ENCODE results near the gene C10orf105. TPM values are rescaled to one million over a fixed set of nuclear protein-coding genes. Genes with fewer than 3 reads are reported as not detected.

Gene C10orf105
- total RNA-seq, 2 experiments from 2014 or later: 0.73 to 1.1 TPM

DNA sequence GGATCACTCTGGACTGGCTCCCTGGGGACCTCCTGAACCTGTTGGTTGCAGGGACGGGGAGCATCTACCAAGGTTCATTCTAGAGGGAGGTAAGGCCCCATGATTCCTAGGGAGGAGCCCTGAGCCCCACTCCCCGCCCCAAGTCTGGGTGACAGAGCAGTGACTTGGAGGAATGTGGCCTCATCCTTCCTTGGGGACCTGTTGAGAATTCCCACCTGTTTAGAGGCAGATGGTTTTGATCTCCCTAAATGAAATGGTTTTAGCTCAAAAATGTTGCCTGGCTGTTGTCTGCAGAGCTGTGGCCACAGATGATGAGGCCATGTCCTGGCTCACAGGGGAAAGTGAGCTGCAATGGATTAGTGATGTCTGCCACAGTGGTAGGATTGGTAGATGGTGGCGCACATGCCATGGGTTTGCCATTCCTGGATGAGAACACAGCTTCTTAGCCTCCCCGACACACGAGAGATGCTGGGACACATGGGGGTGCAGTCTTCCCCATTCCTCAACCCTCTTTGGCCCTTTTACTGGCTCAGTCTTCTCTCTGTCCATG lies 12.3 kb downstream of the C10orf105 start:
- no peaks in the 10 kb centered on the region for H3K36me3 Mint-ChIP-seq (ENCODE audit: low read depth)

DNA sequence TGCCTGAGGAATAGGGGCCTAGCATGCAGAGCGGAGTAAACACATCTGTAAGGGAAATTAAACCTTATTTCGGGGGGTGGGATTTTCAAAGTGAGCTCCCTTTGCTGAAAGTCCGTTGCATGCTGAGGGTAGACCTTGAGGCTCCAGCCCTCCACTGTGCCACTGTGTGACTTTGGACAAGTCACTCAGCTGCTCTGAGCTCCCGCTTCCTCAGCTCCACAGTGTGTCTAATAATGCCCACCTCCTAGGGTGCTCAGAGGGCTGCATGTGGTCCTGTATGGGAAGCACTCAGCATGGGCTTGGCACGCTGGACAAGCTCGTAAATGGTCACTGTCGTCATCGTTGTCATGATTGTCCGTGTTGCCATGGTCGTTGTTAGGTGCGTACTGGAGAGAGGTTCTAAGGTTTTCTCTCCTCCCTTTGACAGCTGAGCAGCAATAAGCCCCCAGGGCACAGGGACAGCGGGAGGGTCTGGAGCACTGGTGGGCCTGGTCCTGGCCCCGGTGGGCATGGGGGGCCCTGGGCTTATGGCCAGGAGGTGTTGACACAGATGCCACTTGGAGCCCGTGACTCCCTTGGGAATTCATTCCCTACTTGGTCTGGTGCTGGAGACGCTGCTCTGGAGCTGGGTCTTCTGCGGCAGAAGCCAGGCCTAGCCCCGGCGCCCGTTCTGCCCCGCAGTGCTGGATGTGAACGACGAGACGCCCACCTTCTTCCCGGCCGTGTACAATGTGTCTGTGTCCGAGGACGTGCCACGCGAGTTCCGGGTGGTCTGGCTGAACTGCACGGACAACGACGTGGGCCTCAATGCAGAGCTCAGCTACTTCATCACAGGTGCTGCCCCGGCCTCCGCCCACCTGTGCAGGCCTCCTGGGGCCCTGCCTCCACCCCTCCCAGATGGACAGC lies 13.1 kb downstream of the C10orf105 start:
- Mint-ChIP-seq H3K4me1 (ENCODE audit: low read depth) (peaks cover 37% of the 10 kb centered on the region), H3K4me3 (no peak overlapping the region), H3K9me3 (ENCODE audit: insufficient read depth) (no peaks in the 10 kb centered on the region), H3K27me3 (ENCODE audit: low read depth) (no peaks in the 10 kb centered on the region), H3K27ac (no peak overlapping the region), H3K36me3 (ENCODE audit: low read depth) (no peaks in the 10 kb centered on the region)
- ChIA-PET POLR2A (interaction anchor here (0.8 kb wide), 1 partner anchor 51 kb away, joined by 3 read pairs; no protein-coding TSS in a partner anchor), CTCF (interaction anchor here (1.3 to 4.9 kb wide), 12 partner anchors 10 to 138 kb away, joined by 4 to 121 read pairs (median 8); partner anchors contain the start of gene VSIR)
- ATAC-seq (no peak), DNase-seq (no peak)

More for the DNA sequence above, 12.3 kb downstream of the C10orf105 start:
- POLR2A ChIA-PET: interaction anchor here (0.7 to 1.4 kb wide), 2 partner anchors 20 to 48 kb away, joined by 3 read pairs; no protein-coding TSS in a partner anchor
- Mint-ChIP-seq H3K4me1 (ENCODE audit: low read depth) (peaks cover 45% of the 10 kb centered on the region), H3K27me3 (ENCODE audit: low read depth) (no peaks in the 10 kb centered on the region), H3K9me3 (ENCODE audit: insufficient read depth) (no peaks in the 10 kb centered on the region), H3K27ac (no peak overlapping the region), H3K4me3 (no peak overlapping the region)
- no peak for ATAC-seq
- DNase-seq: no peak
- CTCF ChIA-PET: interaction anchor here (1.2 to 4.9 kb wide), 23 partner anchors 11 to 388 kb away, joined by 3 to 121 read pairs (median 6); partner anchors contain the start of genes CDH23, SLC29A3 and VSIR

DNA sequence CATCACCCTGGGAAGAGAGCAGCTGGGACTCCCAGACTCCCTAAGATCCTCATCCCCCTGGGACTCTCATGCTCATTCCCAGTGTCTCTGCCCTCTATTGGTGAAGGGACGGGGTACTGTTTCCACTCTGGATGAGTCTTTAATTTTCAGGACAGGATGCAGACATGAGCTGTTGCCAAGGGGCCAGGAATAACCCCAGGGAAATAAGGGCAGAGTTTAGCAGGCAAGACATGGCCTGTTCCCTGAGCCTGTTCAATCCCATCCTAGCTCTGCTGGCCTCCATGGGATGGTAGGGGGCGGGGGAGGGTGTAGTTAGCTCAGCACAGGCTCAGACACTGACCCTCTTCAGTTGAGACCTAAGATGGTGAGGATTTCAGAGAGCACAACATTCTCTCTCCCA lies 14.0 kb downstream of the C10orf105 start:
- Mint-ChIP-seq H3K4me1 (ENCODE audit: low read depth) (peaks cover 35% of the 10 kb centered on the region), H3K27ac (peak overlapping the region; percentile 61), H3K4me3 (no peak overlapping the region), H3K36me3 (ENCODE audit: low read depth) (no peaks in the 10 kb centered on the region), H3K27me3 (ENCODE audit: low read depth) (no peaks in the 10 kb centered on the region), H3K9me3 (ENCODE audit: insufficient read depth) (no peaks in the 10 kb centered on the region)
- ChIA-PET CTCF (interaction anchor here (0.7 to 4.9 kb wide), 5 partner anchors 9 to 137 kb away, joined by 3 to 121 read pairs (median 5); no protein-coding TSS in a partner anchor), POLR2A (interaction anchor here (0.8 kb wide), 1 partner anchor 52 kb away, joined by 3 read pairs; no protein-coding TSS in a partner anchor)
- DNase-seq: no peak
- no peak for ATAC-seq

DNA sequence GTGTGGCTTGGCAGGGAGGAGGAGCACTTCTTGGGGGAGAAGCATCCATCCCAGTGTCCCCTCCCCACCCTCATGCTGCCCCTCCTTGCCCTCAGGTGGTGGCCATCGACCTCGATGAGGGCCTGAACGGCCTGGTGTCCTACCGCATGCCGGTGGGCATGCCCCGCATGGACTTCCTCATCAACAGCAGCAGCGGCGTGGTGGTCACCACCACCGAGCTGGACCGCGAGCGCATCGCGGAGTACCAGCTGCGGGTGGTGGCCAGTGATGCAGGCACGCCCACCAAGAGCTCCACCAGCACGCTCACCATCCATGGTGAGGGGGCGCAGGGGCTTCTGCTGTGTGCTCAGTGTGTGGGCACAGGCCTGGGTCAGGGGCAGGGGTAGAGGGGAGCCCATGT lies 14.8 kb downstream of the C10orf105 start:
- no peak for DNase-seq
- no peak overlapping the region for H3K27ac Mint-ChIP-seq
- H3K27me3 Mint-ChIP-seq (ENCODE audit: low read depth): no peaks in the 10 kb centered on the region
- ChIA-PET CTCF (interaction anchor here (1.5 to 4.9 kb wide), 2 partner anchors 8 to 53 kb away, joined by 3 to 121 read pairs; no protein-coding TSS in a partner anchor), POLR2A (no interaction called here)
- no peaks in the 10 kb centered on the region for H3K9me3 Mint-ChIP-seq (ENCODE audit: insufficient read depth)
- no peak for ATAC-seq
- H3K36me3 Mint-ChIP-seq (ENCODE audit: low read depth): no peaks in the 10 kb centered on the region
- no peak overlapping the region for H3K4me3 Mint-ChIP-seq
- peaks cover 27% of the 10 kb centered on the region for H3K4me1 Mint-ChIP-seq (ENCODE audit: low read depth)

DNA sequence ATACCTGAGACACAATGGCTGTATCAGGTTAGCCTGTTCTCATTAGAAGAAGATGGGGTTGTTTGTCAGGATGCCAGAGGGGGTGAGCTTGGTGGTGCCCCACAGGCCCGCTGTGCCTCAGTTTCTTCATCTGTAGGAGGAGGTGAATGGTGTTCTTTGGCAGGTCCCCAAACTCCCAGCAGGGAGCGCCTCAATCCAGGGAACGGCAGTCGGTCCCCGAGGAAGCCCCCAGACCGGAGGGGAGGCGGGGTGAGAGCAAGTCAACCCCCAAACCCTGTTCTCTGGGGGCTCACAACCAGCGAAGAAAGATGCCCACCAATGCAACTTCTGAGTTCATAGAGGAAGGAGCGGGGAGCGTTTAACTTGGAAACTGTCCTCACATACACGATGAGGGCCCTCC lies 16.0 kb downstream of the C10orf105 start:
- Mint-ChIP-seq H3K4me3 (no peak overlapping the region), H3K27ac (no peak overlapping the region), H3K4me1 (ENCODE audit: low read depth) (peaks cover 29% of the 10 kb centered on the region), H3K27me3 (ENCODE audit: low read depth) (no peaks in the 10 kb centered on the region), H3K36me3 (ENCODE audit: low read depth) (no peaks in the 10 kb centered on the region), H3K9me3 (ENCODE audit: insufficient read depth) (no peaks in the 10 kb centered on the region)
- CTCF ChIA-PET: no interaction called here
- POLR2A ChIA-PET: no interaction called here
- DNase-seq (no peak), ATAC-seq (no peak)

DNA sequence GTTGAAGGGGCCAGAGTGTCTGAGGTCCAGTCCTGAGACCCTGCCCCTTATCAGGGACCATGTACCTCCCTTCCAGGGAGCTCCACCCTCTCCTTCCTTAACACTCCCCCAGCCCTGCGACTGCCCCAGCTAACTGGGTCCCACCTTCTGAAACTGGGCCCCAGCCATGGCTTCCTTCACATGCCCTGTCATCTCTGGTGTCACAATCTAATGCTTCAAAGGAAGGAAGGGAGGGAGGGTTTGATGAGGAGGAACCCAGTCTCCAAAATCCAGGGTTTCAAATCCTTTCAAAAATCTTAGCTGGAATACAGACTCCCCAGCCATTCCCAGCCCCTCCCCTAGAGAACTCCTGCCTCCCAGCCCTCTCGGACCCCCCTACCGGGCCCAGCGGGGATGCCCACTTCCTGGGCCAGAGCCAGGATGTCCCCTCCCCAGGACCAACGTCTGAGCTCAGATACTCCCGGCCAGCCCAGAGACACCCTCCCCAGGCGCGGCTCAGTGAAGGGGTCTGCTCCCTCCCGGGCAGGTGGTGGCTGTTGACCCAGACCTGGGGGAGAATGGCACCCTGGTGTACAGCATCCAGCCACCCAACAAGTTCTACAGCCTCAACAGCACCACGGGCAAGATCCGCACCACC lies 18.0 kb downstream of the C10orf105 start:
- H3K4me1 Mint-ChIP-seq (ENCODE audit: low read depth): peaks cover 35% of the 10 kb centered on the region
- POLR2A ChIA-PET: no interaction called here
- ATAC-seq (no peak), DNase-seq (no peak)
- no peaks in the 10 kb centered on the region for H3K9me3 Mint-ChIP-seq (ENCODE audit: insufficient read depth)
- no peaks in the 10 kb centered on the region for H3K27me3 Mint-ChIP-seq (ENCODE audit: low read depth)
- no peak overlapping the region for H3K4me3 Mint-ChIP-seq
- no peak overlapping the region for H3K27ac Mint-ChIP-seq
- CTCF ChIA-PET: no interaction called here
- H3K36me3 Mint-ChIP-seq (ENCODE audit: low read depth): no peaks in the 10 kb centered on the region

DNA sequence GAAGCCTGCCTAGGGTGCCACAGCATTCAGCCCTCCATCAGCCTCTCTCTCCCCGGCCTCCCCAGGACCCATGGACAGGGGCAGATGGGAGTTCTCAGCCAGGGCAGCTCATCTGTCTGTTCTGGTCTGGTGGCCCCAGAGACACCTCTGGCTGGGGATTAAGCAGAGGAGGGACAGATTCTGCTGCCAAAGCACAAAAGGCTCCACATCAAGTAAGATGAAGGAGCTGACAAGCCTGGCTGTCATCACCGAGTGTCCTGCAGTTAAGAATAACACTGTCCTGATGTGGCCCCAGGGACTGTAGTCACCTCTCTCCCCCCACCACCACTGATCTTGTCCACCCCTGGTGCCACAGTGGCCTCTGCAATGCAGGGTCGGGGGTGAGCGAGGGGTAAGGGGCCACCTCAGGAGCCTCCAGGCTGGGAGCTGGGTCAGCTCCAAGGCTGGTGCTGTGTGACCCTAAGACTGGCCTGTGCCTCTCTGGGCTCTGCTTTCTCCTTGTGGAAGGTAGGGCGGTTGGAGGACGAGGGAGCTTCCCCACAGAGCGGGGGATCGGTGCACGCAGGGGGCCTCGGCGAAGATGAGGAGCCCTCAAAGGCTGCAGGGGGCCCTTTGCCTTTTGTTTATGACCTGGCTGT lies 18.7 kb downstream of the C10orf105 start:
- no peak for DNase-seq
- ATAC-seq: no peak
- no peaks in the 10 kb centered on the region for H3K9me3 Mint-ChIP-seq (ENCODE audit: insufficient read depth)
- H3K27me3 Mint-ChIP-seq (ENCODE audit: low read depth): no peaks in the 10 kb centered on the region
- CTCF ChIA-PET: no interaction called here
- no peaks in the 10 kb centered on the region for H3K36me3 Mint-ChIP-seq (ENCODE audit: low read depth)
- peak overlapping the region; percentile 49 for H3K27ac Mint-ChIP-seq
- no peak overlapping the region for H3K4me3 Mint-ChIP-seq
- POLR2A ChIA-PET: interaction anchor here (1.1 kb wide), 1 partner anchor 72 kb away, joined by 3 read pairs; the partner anchor contains the start of gene VSIR
- H3K4me1 Mint-ChIP-seq (ENCODE audit: low read depth): peaks cover 43% of the 10 kb centered on the region

DNA sequence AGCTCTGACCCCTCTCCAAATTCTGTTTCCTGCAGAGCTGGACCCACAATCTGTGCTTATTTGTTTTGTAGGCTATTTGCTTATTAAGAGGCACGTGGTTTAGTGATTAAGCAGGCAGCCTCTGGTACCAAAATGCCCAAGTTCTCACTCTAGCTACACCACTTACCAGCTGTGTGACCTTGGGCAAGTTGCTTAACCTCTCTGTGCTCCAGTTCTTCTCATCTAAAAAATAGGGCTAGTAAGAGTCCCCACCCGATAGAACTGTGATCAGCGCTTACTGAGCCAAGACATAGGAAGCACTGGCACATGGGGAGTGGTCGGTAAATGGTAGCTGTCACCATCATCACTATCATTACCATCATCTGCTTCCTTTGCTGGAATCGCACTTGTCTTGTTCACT lies 20.8 kb downstream of the C10orf105 start:
- ChIA-PET POLR2A (interaction anchor here (0.6 to 1.1 kb wide), 5 partner anchors 10 to 75 kb away, joined by 3 to 6 read pairs (median 3); partner anchors contain the start of gene VSIR), CTCF (interaction anchor here (0.8 to 7.2 kb wide), 26 partner anchors 8 to 387 kb away, joined by 3 to 121 read pairs (median 8); partner anchors contain the start of genes SLC29A3 and VSIR)
- Mint-ChIP-seq H3K9me3 (ENCODE audit: insufficient read depth) (no peaks in the 10 kb centered on the region), H3K4me3 (no peak overlapping the region), H3K27ac (peak overlapping the region; percentile 51), H3K36me3 (ENCODE audit: low read depth) (no peaks in the 10 kb centered on the region), H3K27me3 (ENCODE audit: low read depth) (no peaks in the 10 kb centered on the region), H3K4me1 (ENCODE audit: low read depth) (peaks cover 64% of the 10 kb centered on the region)
- ATAC-seq: no peak
- no peak for DNase-seq

DNA sequence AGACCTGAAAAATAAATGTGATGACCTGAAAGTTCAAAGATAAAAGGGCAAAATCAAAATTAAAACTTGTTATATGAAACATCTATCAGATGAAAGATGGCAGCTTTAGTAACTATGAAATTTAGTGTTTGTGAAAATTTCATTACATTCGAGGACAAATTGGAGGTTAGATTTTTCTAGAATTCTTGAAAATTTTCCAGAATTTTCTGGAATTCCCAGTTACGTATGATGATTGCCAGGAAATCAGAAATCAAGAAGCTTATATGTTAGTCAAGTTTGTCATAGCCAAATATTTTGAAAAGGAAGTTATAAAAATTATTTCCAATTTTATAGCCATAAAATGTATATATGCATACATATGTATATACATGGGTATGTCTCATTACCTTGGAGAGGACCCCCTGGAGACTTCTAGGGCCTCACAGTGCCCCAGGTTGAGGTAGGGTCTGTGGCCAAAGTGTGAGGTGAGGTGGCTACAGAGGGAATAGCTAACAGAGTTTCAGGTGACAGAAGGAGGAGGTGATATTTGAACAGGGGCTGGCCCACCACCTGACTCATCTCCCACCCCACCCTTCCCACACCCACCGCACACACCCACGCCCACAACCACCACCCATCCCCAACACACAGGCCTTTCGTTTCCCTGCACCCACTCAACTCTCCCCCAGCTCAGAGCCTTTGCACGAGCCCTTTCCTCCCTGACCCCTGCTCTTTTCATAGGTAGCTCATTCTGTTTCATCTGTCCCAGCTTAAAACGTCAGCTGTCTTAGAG lies 21.5 kb downstream of the C10orf105 start:
- Mint-ChIP-seq H3K4me3 (no peak overlapping the region), H3K27ac (peak overlapping the region; percentile 51), H3K36me3 (ENCODE audit: low read depth) (no peaks in the 10 kb centered on the region), H3K4me1 (ENCODE audit: low read depth) (peaks cover 68% of the 10 kb centered on the region), H3K9me3 (ENCODE audit: insufficient read depth) (no peaks in the 10 kb centered on the region), H3K27me3 (ENCODE audit: low read depth) (no peaks in the 10 kb centered on the region)
- DNase-seq (peak; percentile 76), ATAC-seq (peak; percentile 47)
- POLR2A ChIA-PET: interaction anchor here (0.9 to 1.1 kb wide), 4 partner anchors 10 to 76 kb away, joined by 3 to 6 read pairs (median 4); partner anchors contain the start of gene VSIR
- CTCF ChIA-PET: interaction anchor here (0.8 to 7.2 kb wide), 35 partner anchors 9 to 386 kb away, joined by 3 to 121 read pairs (median 4); partner anchors contain the start of genes SLC29A3 and VSIR

DNA sequence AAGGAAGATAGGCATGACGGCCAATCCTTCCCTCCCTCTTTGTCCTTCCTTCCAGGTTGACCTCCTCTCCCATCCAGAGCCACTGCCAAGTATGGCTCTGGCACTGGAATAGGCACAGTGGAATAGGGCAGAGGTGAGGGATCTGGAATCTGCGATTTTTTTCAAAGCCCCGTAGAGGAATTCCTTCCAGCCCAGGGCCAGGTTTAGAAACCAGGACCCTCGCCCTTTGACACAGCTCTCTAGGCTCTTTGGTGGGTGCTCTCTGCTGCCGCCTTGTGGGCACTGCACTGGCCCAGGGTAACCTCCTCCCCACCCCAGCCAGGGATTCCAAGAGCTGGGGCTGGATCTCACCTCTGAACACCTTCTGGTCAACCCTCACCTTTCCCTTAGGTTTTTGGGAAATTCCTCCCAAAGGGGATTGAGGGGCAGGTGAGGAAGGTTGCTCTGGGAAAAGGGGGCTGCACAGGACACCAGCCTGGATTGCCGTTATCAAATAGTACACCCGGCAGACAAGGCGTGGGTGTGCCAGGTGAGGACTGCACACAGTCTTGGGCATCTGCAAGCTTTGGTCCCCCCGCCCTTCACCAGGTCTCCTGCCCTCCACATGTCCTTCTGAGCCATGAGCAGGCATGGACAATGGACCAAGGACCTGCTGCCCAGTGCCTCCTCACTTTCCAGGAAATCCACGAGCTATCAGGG lies 22.8 kb downstream of the C10orf105 start:
- Mint-ChIP-seq H3K36me3 (ENCODE audit: low read depth) (no peaks in the 10 kb centered on the region), H3K27ac (peak overlapping the region; percentile 52), H3K4me1 (ENCODE audit: low read depth) (peaks cover 68% of the 10 kb centered on the region), H3K9me3 (ENCODE audit: insufficient read depth) (no peaks in the 10 kb centered on the region), H3K4me3 (no peak overlapping the region), H3K27me3 (ENCODE audit: low read depth) (no peaks in the 10 kb centered on the region)
- ChIA-PET POLR2A (interaction anchor here (0.7 to 0.9 kb wide), 3 partner anchors 61 to 75 kb away, joined by 3 read pairs; no protein-coding TSS in a partner anchor), CTCF (interaction anchor here (0.9 to 7.2 kb wide), 36 partner anchors 10 to 382 kb away, joined by 3 to 121 read pairs (median 6); partner anchors contain the start of genes PSAP, SLC29A3 and VSIR)
- peak; percentile 72 for DNase-seq
- peak; percentile 67 for ATAC-seq
